Peyer's patch (tissue), 4 donors: ENCODE data around the gene DOLPP1.

Experiments used
- CTCF ChIP-seq, 6 experiments: fragments of 450-650 bp in 4 of 6; fragments of 200-600 bp in 2 of 6; sonication (generic) in 1 of 6; IDR thresholded peaks; one replicate each; pipeline ENCODE4 v1.5.1; 2017 to 2019; ENCODE audit warnings: antibody characterized with exemption in 6 of 6, mild to moderate bottlenecking in 3 of 6, moderate library complexity in 1 of 6
- POLR2A ChIP-seq, 2 donors: fragments of 450-650 bp; IDR thresholded peaks; one replicate each; pipeline ENCODE4 v1.5.1; 2017; ENCODE audit warnings: antibody characterized with exemption in 2 of 2, mild to moderate bottlenecking in 2 of 2, moderate library complexity in 2 of 2

GRCh38 chr9:129059796-129060785, 20.8 kb upstream of the DOLPP1 start:
- no peak for TF ChIP-seq CTCF (IDR thresholded peaks at IDR 0.05)
- no peak for TF ChIP-seq POLR2A (IDR thresholded peaks at IDR 0.05)
